Inflammatory macrophage treated with lipopolysaccharide for 4 hours (primary cell): Measurements from ENCODE around the gene CLEC16A.
A peak's percentile ranks its signal among the peaks of the same experiment; 100 is the strongest.
"Not testable (repeated sequence)": the region's sequence is repeated elsewhere in the genome, so short reads cannot be mapped to it uniquely, and the experiment has no call there.

Experiments used
- DNase-seq: peaks from one replicate; pipeline ENCODE4 v3.0.0-alpha.2; 2020

The CLEC16A gene

GRCh38 chr16:10939649-10940234 is 4.6 kb upstream of the CLEC16A start:
- no peak for DNase-seq

GRCh38 chr16:10940501-10941079 is 3.8 kb upstream of the CLEC16A start:
- peak; percentile 50 for DNase-seq

GRCh38 chr16:10941127-10941933 is 3.0 kb upstream of the CLEC16A start:
- DNase-seq, result no peak

- DNase-seq, result not testable (repeated sequence)
Observed at GRCh38 chr16:10941935-10942351, 2.4 kb upstream of the CLEC16A start.

GRCh38 chr16:10942352-10943063 is 1.9 kb upstream of the CLEC16A start, which contains the start of gene DEXI:
Gene DEXI, minus strand, starts transcription at chr16:10942468. Its CDS starts 463 bp downstream, at chr16:10942005.
- DNase-seq, result peak; percentile 92

- peak; percentile 45 for DNase-seq
Observed at GRCh38 chr16:10943064-10943353, 1.4 kb upstream of the CLEC16A start.

GRCh38 chr16:10945065-10945787 is 862 bp downstream of the CLEC16A start:
- DNase-seq, result no peak

GRCh38 chr16:10946308-10946707 is 1.9 kb downstream of the CLEC16A start:
- no peak for DNase-seq

- no peak for DNase-seq
Observed at GRCh38 chr16:10947211-10947787, 2.9 kb downstream of the CLEC16A start.

- peak; percentile 77 for DNase-seq
Observed at GRCh38 chr16:10949424-10949970, 5.1 kb downstream of the CLEC16A start.

GRCh38 chr16:10950393-10950792 is 6.0 kb downstream of the CLEC16A start:
- DNase-seq, result no peak

- DNase-seq, result no peak
Observed at GRCh38 chr16:10951026-10951425, 6.7 kb downstream of the CLEC16A start.

GRCh38 chr16:10954903-10955302 is 10.5 kb downstream of the CLEC16A start:
- DNase-seq, result no peak

GRCh38 chr16:10957771-10958482 is 13.6 kb downstream of the CLEC16A start:
- peak; percentile 57 for DNase-seq

- DNase-seq, result no peak
Observed at GRCh38 chr16:10959161-10959560, 14.8 kb downstream of the CLEC16A start.

GRCh38 chr16:10961231-10961630 is 16.9 kb downstream of the CLEC16A start:
- no peak for DNase-seq

- DNase-seq, result peak; percentile 81
Observed at GRCh38 chr16:10964039-10964890, 19.9 kb downstream of the CLEC16A start.

GRCh38 chr16:10964891-10965326 is 20.5 kb downstream of the CLEC16A start:
- no peak for DNase-seq

- DNase-seq, result no peak
Observed at GRCh38 chr16:10965440-10966061, 21.2 kb downstream of the CLEC16A start.

- no peak for DNase-seq
Observed at GRCh38 chr16:10966129-10966528, 21.8 kb downstream of the CLEC16A start.
